Measurements from ENCODE around the gene DAAM1.

Gene DAAM1

GRCh38 chr14:59342516-59343484 is 154.3 kb downstream of the DAAM1 start:
- DNase-seq, result no peak
- H3K4me1 ChIP-seq (ENCODE audit: control insufficient read depth, insufficient read depth, low read length, poor library complexity, severe bottlenecking), result no peaks in the 10 kb centered on the region
- H3K27me3 ChIP-seq (replicated peaks; ENCODE audit: control insufficient read depth, insufficient read depth, low read length, poor library complexity, severe bottlenecking), result no peaks in the 10 kb centered on the region
- no peaks in the 10 kb centered on the region for H3K9me3 ChIP-seq (ENCODE audit: control insufficient read depth, low read length)
- no peak overlapping the region for H3K27ac ChIP-seq (ENCODE audit: insufficient read depth, low read length, poor library complexity, severe bottlenecking)
- no peak overlapping the region for H3K4me3 ChIP-seq (ENCODE audit: insufficient read depth, low read depth, low read length, poor library complexity, severe bottlenecking)
- no peaks in the 10 kb centered on the region for H3K36me3 ChIP-seq (ENCODE audit: control insufficient read depth, insufficient read depth, low read length)

- Histone ChIP-seq H3K4me1 (ENCODE audit: control insufficient read depth, insufficient read depth, low read length, poor library complexity, severe bottlenecking) (no peaks in the 10 kb centered on the region), H3K36me3 (ENCODE audit: control insufficient read depth, insufficient read depth, low read length) (no peaks in the 10 kb centered on the region), H3K27me3 (replicated peaks; ENCODE audit: control insufficient read depth, insufficient read depth, low read length, poor library complexity, severe bottlenecking) (no peaks in the 10 kb centered on the region), H3K4me3 (ENCODE audit: insufficient read depth, low read depth, low read length, poor library complexity, severe bottlenecking) (no peak overlapping the region), H3K9me3 (ENCODE audit: control insufficient read depth, low read length) (no peaks in the 10 kb centered on the region), H3K27ac (ENCODE audit: insufficient read depth, low read length, poor library complexity, severe bottlenecking) (no peak overlapping the region)
- no peak for DNase-seq
Observed at GRCh38 chr14:59343585-59343984, 155.1 kb downstream of the DAAM1 start.

GRCh38 chr14:59344016-59344415 is 155.5 kb downstream of the DAAM1 start:
- Histone ChIP-seq H3K4me1 (ENCODE audit: control insufficient read depth, insufficient read depth, low read length, poor library complexity, severe bottlenecking) (no peaks in the 10 kb centered on the region), H3K9me3 (ENCODE audit: control insufficient read depth, low read length) (no peaks in the 10 kb centered on the region), H3K36me3 (ENCODE audit: control insufficient read depth, insufficient read depth, low read length) (no peaks in the 10 kb centered on the region), H3K27me3 (replicated peaks; ENCODE audit: control insufficient read depth, insufficient read depth, low read length, poor library complexity, severe bottlenecking) (no peaks in the 10 kb centered on the region), H3K27ac (ENCODE audit: insufficient read depth, low read length, poor library complexity, severe bottlenecking) (no peak overlapping the region), H3K4me3 (ENCODE audit: insufficient read depth, low read depth, low read length, poor library complexity, severe bottlenecking) (no peak overlapping the region)
- DNase-seq, result no peak

DNA sequence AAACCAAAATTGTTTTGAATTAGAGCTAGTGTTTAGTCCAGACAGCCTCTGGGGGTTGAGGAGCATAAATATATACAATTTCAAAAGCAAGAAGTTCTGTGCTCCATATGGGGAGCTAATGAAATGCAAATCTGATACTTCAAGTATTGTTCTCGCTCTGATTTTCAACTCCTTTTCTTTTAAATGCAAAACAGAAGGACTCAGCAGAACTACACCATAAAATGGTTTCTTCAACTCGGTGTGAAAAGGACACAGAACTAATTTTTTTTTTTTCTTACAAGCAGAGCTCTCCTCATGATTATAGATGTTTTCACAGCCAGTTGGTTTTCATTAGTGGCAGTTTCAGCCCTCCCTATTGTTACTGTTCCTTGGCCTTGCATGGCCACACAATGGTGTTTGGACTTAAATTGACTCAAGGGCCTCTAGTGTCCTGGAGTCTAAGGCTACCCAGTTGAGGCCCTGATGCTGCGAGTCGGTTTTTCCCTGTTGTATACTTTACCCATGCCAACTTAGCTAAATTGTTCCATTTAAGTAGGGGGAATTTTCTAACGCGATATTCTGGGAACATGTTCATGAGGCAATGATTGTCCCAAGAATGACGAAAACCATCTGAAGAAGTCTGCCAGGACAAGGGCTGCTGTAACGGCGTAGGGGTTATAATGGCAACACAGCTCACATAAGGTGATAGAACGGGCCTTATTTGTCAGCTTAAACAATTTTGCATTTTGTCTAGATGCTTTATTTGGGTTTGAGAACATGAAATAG is 156.4 kb downstream of the DAAM1 start:
- Histone ChIP-seq H3K27ac (ENCODE audit: insufficient read depth, low read length, poor library complexity, severe bottlenecking) (no peak overlapping the region), H3K27me3 (replicated peaks; ENCODE audit: control insufficient read depth, insufficient read depth, low read length, poor library complexity, severe bottlenecking) (no peaks in the 10 kb centered on the region), H3K4me3 (ENCODE audit: insufficient read depth, low read depth, low read length, poor library complexity, severe bottlenecking) (no peak overlapping the region), H3K36me3 (ENCODE audit: control insufficient read depth, insufficient read depth, low read length) (peaks cover 2% of the 10 kb centered on the region), H3K4me1 (ENCODE audit: control insufficient read depth, insufficient read depth, low read length, poor library complexity, severe bottlenecking) (no peaks in the 10 kb centered on the region), H3K9me3 (ENCODE audit: control insufficient read depth, low read length) (no peaks in the 10 kb centered on the region)
- no peak for DNase-seq

DNA sequence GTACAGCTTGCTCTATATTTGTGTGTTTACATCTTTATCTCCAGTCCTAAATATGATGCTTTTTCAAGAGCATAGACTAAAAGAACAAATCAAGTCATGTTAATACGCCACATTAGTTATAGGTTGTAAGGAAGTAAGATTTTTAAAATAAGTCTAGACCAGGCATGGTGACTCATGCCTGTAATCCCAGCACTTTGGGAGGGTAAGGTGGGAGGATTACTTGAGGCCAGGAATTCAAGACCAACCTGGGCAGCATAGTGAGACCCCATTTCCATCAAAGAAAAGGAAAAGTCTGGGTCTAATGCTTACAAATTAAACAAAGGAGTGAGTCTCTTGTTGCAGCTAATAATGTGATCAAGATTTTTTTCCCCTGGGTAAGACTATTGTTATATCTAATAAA is 157.9 kb downstream of the DAAM1 start:
- Histone ChIP-seq H3K27ac (ENCODE audit: insufficient read depth, low read length, poor library complexity, severe bottlenecking) (no peak overlapping the region), H3K9me3 (ENCODE audit: control insufficient read depth, low read length) (no peaks in the 10 kb centered on the region), H3K27me3 (replicated peaks; ENCODE audit: control insufficient read depth, insufficient read depth, low read length, poor library complexity, severe bottlenecking) (no peaks in the 10 kb centered on the region), H3K36me3 (ENCODE audit: control insufficient read depth, insufficient read depth, low read length) (peaks cover 13% of the 10 kb centered on the region), H3K4me3 (ENCODE audit: insufficient read depth, low read depth, low read length, poor library complexity, severe bottlenecking) (no peak overlapping the region), H3K4me1 (ENCODE audit: control insufficient read depth, insufficient read depth, low read length, poor library complexity, severe bottlenecking) (no peaks in the 10 kb centered on the region)
- no peak for DNase-seq

DNA sequence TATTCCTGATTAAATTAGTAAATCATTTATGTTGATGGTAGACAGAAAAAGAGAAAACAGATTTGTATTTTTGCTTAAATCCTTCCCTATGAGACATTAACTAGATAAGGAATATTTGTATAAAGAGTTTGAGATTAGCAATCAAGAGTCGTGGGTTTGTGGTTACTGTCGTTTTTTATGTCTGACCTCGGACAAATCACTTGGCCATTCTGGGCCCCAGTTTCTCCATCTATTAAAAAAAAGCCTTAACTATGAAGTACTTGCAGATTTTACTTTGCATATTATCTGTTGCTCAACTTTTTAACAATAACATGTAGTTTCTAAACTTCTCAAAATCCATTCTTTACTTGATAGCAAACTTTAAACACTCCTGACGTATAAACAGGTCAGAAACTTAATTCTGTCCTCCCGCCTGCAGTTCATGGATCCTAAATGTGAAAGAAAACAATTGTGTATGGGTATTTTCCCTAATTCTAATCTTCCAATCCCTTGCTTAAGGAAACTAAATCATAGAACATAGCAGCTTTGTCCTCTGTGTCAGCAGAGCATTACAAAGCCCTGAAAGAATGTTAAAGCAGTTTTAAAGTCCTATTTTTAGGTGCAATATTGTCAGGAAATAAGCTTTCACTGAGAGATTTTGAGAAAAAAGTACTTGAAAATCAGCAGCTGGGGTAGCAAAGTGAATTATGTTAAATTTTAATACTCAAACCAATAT is 158.5 kb downstream of the DAAM1 start:
- Histone ChIP-seq H3K4me3 (ENCODE audit: insufficient read depth, low read depth, low read length, poor library complexity, severe bottlenecking) (no peak overlapping the region), H3K36me3 (ENCODE audit: control insufficient read depth, insufficient read depth, low read length) (peaks cover 14% of the 10 kb centered on the region), H3K27ac (ENCODE audit: insufficient read depth, low read length, poor library complexity, severe bottlenecking) (no peak overlapping the region), H3K4me1 (ENCODE audit: control insufficient read depth, insufficient read depth, low read length, poor library complexity, severe bottlenecking) (no peaks in the 10 kb centered on the region), H3K9me3 (ENCODE audit: control insufficient read depth, low read length) (no peaks in the 10 kb centered on the region), H3K27me3 (replicated peaks; ENCODE audit: control insufficient read depth, insufficient read depth, low read length, poor library complexity, severe bottlenecking) (no peaks in the 10 kb centered on the region)
- DNase-seq, result no peak

DNA sequence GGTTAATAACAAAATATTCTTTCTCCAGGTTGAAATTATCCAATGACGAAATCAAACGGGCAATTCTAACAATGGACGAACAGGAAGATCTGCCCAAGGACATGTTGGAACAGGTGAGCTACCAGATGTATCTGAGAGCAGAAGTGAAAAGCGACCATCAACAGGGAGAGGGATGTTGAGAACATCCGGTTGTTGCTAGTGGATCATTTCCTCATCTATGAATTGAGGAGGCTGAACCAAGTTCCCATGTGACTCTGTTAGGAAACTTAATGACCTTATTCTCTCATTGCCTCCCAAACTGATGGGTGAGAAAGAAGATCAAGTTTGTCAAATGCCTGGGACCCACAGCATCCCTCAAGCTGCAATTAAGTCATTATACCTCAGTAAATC is 159.0 kb downstream of the DAAM1 start:
- DNase-seq, result no peak
- Histone ChIP-seq H3K36me3 (ENCODE audit: control insufficient read depth, insufficient read depth, low read length) (peaks cover 14% of the 10 kb centered on the region), H3K4me3 (ENCODE audit: insufficient read depth, low read depth, low read length, poor library complexity, severe bottlenecking) (no peak overlapping the region), H3K27me3 (replicated peaks; ENCODE audit: control insufficient read depth, insufficient read depth, low read length, poor library complexity, severe bottlenecking) (no peaks in the 10 kb centered on the region), H3K27ac (ENCODE audit: insufficient read depth, low read length, poor library complexity, severe bottlenecking) (no peak overlapping the region), H3K9me3 (ENCODE audit: control insufficient read depth, low read length) (no peaks in the 10 kb centered on the region), H3K4me1 (ENCODE audit: control insufficient read depth, insufficient read depth, low read length, poor library complexity, severe bottlenecking) (no peaks in the 10 kb centered on the region)

- Histone ChIP-seq H3K27ac (ENCODE audit: insufficient read depth, low read length, poor library complexity, severe bottlenecking) (no peak overlapping the region), H3K36me3 (ENCODE audit: control insufficient read depth, insufficient read depth, low read length) (peaks cover 14% of the 10 kb centered on the region), H3K4me1 (ENCODE audit: control insufficient read depth, insufficient read depth, low read length, poor library complexity, severe bottlenecking) (no peaks in the 10 kb centered on the region)
Observed at GRCh38 chr14:59347915-59348314, 159.4 kb downstream of the DAAM1 start.

DNA sequence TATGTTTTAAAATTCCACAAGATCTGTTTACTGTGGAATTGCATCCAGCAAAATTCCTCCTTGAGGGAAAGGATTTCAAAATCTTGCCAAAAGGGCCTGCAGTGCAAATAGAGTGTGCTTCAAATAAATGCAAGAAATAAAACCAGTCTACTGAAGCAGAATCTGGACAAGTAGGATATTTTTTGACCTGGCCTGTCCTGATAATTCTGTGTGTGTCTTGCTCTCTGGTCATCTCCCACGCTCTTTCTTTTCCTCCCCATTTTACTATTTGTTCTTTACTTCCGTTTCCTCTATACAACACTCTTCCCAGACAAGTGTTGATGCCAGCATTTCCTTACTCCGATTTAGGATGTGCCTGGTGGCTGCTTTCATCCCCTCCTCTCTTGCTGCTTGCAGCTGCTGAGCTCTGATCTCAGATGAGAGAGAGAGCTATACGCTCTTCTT is 160.8 kb downstream of the DAAM1 start:
- H3K36me3 ChIP-seq (ENCODE audit: control insufficient read depth, insufficient read depth, low read length), result peaks cover 14% of the 10 kb centered on the region
- no peaks in the 10 kb centered on the region for H3K4me1 ChIP-seq (ENCODE audit: control insufficient read depth, insufficient read depth, low read length, poor library complexity, severe bottlenecking)
- H3K4me3 ChIP-seq (ENCODE audit: insufficient read depth, low read depth, low read length, poor library complexity, severe bottlenecking), result no peak overlapping the region
- no peaks in the 10 kb centered on the region for H3K27me3 ChIP-seq (replicated peaks; ENCODE audit: control insufficient read depth, insufficient read depth, low read length, poor library complexity, severe bottlenecking)
- no peak for DNase-seq
- no peaks in the 10 kb centered on the region for H3K9me3 ChIP-seq (ENCODE audit: control insufficient read depth, low read length)
- H3K27ac ChIP-seq (ENCODE audit: insufficient read depth, low read length, poor library complexity, severe bottlenecking), result no peak overlapping the region

More at GRCh38 chr14:59347915-59348314, 159.4 kb downstream of the DAAM1 start:
- Histone ChIP-seq H3K9me3 (ENCODE audit: control insufficient read depth, low read length) (no peaks in the 10 kb centered on the region), H3K27me3 (replicated peaks; ENCODE audit: control insufficient read depth, insufficient read depth, low read length, poor library complexity, severe bottlenecking) (no peaks in the 10 kb centered on the region), H3K4me3 (ENCODE audit: insufficient read depth, low read depth, low read length, poor library complexity, severe bottlenecking) (no peak overlapping the region)
- no peak for DNase-seq

Measured in effector memory CD4-positive, alpha-beta T cell (primary cell).